Keratinocyte (primary cell): ENCODE data around the gene C12orf50.

ENCODE experiments used
- EZH2 ChIP-seq: IDR thresholded peaks from one replicate; pipeline ENCODE4 v1.6.1; 2012; ENCODE audit warnings: inconsistent platforms, mild to moderate bottlenecking, low read length, moderate library complexity
- TF ChIP-seq, protein P1 (sequence below), 3 experiments: IDR thresholded peaks in 1 of 3; conservative IDR thresholded peaks in 1 of 3; optimal IDR thresholded peaks in 1 of 3; 2 replicates in 2 of 3; 3 replicates in 1 of 3; pipeline versions ENCODE3 to v1.5.1; 2011; ENCODE audit warnings: low read length in 3 of 3, mild to moderate bottlenecking in 3 of 3, moderate library complexity in 2 of 3, control low read depth in 1 of 3, inconsistent platforms in 1 of 3; ENCODE audit not compliant: insufficient read depth in 2 of 3; ENCODE audit errors: extremely low read depth in 1 of 3

DNA sequence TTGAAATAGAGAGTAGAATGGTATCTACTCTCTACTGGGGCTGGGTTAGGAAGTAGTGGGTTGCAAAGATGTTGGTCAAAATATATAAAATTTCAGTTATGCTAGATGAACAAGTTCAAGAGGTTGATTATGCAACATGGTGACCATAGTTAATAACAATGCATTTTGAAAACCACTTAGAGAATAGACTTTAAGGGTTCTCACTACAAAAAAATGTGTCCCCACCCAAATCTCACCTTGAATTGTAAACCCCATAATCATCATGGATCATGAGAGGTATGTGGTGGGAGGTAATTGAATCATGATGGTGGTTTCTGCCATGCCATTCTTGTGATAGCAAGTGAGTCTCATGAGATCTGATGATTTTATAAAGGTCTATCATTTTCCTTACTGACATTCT lies 94.0 kb downstream of the C12orf50 start:
- TF ChIP-seq, protein P1, sequence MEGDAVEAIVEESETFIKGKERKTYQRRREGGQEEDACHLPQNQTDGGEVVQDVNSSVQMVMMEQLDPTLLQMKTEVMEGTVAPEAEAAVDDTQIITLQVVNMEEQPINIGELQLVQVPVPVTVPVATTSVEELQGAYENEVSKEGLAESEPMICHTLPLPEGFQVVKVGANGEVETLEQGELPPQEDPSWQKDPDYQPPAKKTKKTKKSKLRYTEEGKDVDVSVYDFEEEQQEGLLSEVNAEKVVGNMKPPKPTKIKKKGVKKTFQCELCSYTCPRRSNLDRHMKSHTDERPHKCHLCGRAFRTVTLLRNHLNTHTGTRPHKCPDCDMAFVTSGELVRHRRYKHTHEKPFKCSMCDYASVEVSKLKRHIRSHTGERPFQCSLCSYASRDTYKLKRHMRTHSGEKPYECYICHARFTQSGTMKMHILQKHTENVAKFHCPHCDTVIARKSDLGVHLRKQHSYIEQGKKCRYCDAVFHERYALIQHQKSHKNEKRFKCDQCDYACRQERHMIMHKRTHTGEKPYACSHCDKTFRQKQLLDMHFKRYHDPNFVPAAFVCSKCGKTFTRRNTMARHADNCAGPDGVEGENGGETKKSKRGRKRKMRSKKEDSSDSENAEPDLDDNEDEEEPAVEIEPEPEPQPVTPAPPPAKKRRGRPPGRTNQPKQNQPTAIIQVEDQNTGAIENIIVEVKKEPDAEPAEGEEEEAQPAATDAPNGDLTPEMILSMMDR (optimal IDR thresholded peaks at IDR 0.05 in 1 of 3, IDR thresholded peaks at IDR 0.05 in 1 of 3, conservative IDR thresholded peaks at IDR 0.05 in 1 of 3; ENCODE audit: extremely low read depth in 1 of 3, insufficient read depth in 2 of 3, low read length in 3 of 3), result no peak
- no peak for TF ChIP-seq EZH2
